HEK293 (cell line): ENCODE results near the gene LEMD1.

ENCODE experiments used
- CTCF ChIA-PET: fragments of 350-600 bp; formaldehyde crosslinking; extraction: SDS; loops from one replicate; lab custom pipeline; 2021; ENCODE audit warnings: antibody characterized with exemption; lab: Yijun Ruan, JAX
- POLR2A ChIA-PET: fragments of 300-600 bp; formaldehyde crosslinking; extraction: SDS; loops from one replicate; lab custom pipeline; 2020; ENCODE audit warnings: antibody characterized with exemption, inconsistent platforms; lab: Yijun Ruan, JAX
- H3K27ac ChIP-seq: fragments of 200-500 bp; sonication (Bioruptor generic); 2 replicates; pipeline ENCODE4 v1.5.1; 2014; ENCODE audit warnings: low read depth, low read length, control low read depth, inconsistent platforms; ENCODE audit errors: extremely low read depth
- H3K36me3 ChIP-seq, 2 experiments: fragments of 200-500 bp in 1 of 2; sonication (Bioruptor generic) in 1 of 2; 1 replicate in 1 of 2; 2 replicates in 1 of 2; pipeline ENCODE4 v1.5.1; 2014 to 2017; ENCODE audit warnings: inconsistent platforms in 2 of 2, low read length in 2 of 2; ENCODE audit not compliant: control insufficient read depth in 2 of 2, insufficient read depth in 1 of 2
- H3K4me1 ChIP-seq: fragments of 200-500 bp; sonication (Bioruptor generic); 2 replicates; pipeline ENCODE4 v1.5.1; 2014; ENCODE audit warnings: mild to moderate bottlenecking, low read length, inconsistent platforms; ENCODE audit not compliant: control insufficient read depth, insufficient read depth
- H3K4me3 ChIP-seq: 2 replicates; pipeline ENCODE4 v1.5.1; 2011; ENCODE audit warnings: low read depth, mild to moderate bottlenecking, control low read depth, low read length, moderate library complexity
- H3K9me3 ChIP-seq: fragments of 200-500 bp; sonication (Bioruptor generic); 2 replicates; pipeline ENCODE4 v1.5.1; 2014; ENCODE audit warnings: low read depth, low read length, inconsistent platforms; ENCODE audit not compliant: control insufficient read depth, insufficient read depth
- IKZF3 ChIP-seq: fragments of 450-650 bp; IDR thresholded peaks from 2 replicates; pipeline ENCODE4 v1.5.0; 2018; ENCODE audit warnings: missing biosample characterization, mild to moderate bottlenecking, missing genetic modification characterization, moderate library complexity
- KLF7 ChIP-seq: fragments of 450-650 bp; formaldehyde crosslinking; IDR thresholded peaks from 2 replicates; pipeline ENCODE4 v1.5.1; 2016; ENCODE audit warnings: missing biosample characterization, missing genetic modification characterization, borderline replicate concordance
- MYNN ChIP-seq: fragments of 450-650 bp; formaldehyde crosslinking; IDR thresholded peaks from 2 replicates; pipeline ENCODE4 v1.5.1; 2016; ENCODE audit warnings: missing biosample characterization, missing genetic modification characterization, borderline replicate concordance
- MZF1 ChIP-seq: fragments of 450-650 bp; formaldehyde crosslinking; IDR thresholded peaks from 2 replicates; pipeline ENCODE4 v1.5.1; 2017; ENCODE audit warnings: missing biosample characterization, missing genetic modification characterization, borderline replicate concordance
- WT1 ChIP-seq: fragments of 450-650 bp; formaldehyde crosslinking; IDR thresholded peaks from 2 replicates; pipeline ENCODE4 v1.5.1; 2016; ENCODE audit warnings: missing biosample characterization, missing genetic modification characterization
- ZBTB8A ChIP-seq: fragments of 450-650 bp; formaldehyde crosslinking; IDR thresholded peaks from 2 replicates; pipeline ENCODE4 v1.5.1; 2016; ENCODE audit warnings: missing biosample characterization, missing genetic modification characterization
- ZNF133 ChIP-seq: fragments of 450-650 bp; formaldehyde crosslinking; IDR thresholded peaks from 2 replicates; pipeline ENCODE4 v1.5.1; 2016; ENCODE audit warnings: missing biosample characterization, missing genetic modification characterization
- ZNF157 ChIP-seq: fragments of 450-650 bp; formaldehyde crosslinking; IDR thresholded peaks from 2 replicates; pipeline ENCODE4 v1.5.1; 2016; ENCODE audit warnings: missing biosample characterization, missing genetic modification characterization
- ZNF19 ChIP-seq: fragments of 450-650 bp; formaldehyde crosslinking; IDR thresholded peaks from 2 replicates; pipeline ENCODE4; 2016; ENCODE audit warnings: missing biosample characterization, missing genetic modification characterization, low read depth
- ZNF280C ChIP-seq: fragments of 450-650 bp; formaldehyde crosslinking; IDR thresholded peaks from 2 replicates; pipeline ENCODE4 v1.5.1; 2016; ENCODE audit warnings: missing biosample characterization, missing genetic modification characterization
- ZNF324 ChIP-seq: fragments of 450-650 bp; formaldehyde crosslinking; IDR thresholded peaks from 2 replicates; pipeline ENCODE4 v1.5.1; 2016; ENCODE audit warnings: missing biosample characterization, missing genetic modification characterization
- ZNF350 ChIP-seq: fragments of 450-650 bp; formaldehyde crosslinking; IDR thresholded peaks from 2 replicates; pipeline ENCODE4 v1.5.0; 2017; ENCODE audit warnings: missing biosample characterization, mild to moderate bottlenecking, missing genetic modification characterization
- ZNF560 ChIP-seq: fragments of 450-650 bp; formaldehyde crosslinking; IDR thresholded peaks from 2 replicates; pipeline ENCODE4 v1.5.1; 2017; ENCODE audit warnings: missing biosample characterization, missing genetic modification characterization, borderline replicate concordance
- ZNF624 ChIP-seq: fragments of 450-650 bp; formaldehyde crosslinking; IDR thresholded peaks from 2 replicates; pipeline ENCODE4 v1.5.1; 2017; ENCODE audit warnings: missing biosample characterization, missing genetic modification characterization
- ZNF645 ChIP-seq: fragments of 450-650 bp; formaldehyde crosslinking; IDR thresholded peaks from 2 replicates; pipeline ENCODE4; 2016; ENCODE audit warnings: missing biosample characterization, missing genetic modification characterization
- ZNF660 ChIP-seq: fragments of 450-650 bp; IDR thresholded peaks from 2 replicates; pipeline ENCODE4 v1.5.1; 2018; ENCODE audit warnings: missing biosample characterization, mild to moderate bottlenecking, missing genetic modification characterization
- ZNF664 ChIP-seq: fragments of 450-650 bp; formaldehyde crosslinking; IDR thresholded peaks from 2 replicates; pipeline ENCODE4 v1.5.1; 2016; ENCODE audit warnings: missing biosample characterization, missing genetic modification characterization
- ZNF792 ChIP-seq: fragments of 450-650 bp; formaldehyde crosslinking; IDR thresholded peaks from 2 replicates; pipeline ENCODE4 v1.5.1; 2016; ENCODE audit warnings: missing biosample characterization, missing genetic modification characterization
- ZSCAN5A ChIP-seq: fragments of 450-650 bp; formaldehyde crosslinking; IDR thresholded peaks from 2 replicates; pipeline ENCODE4 v1.5.1; 2016; ENCODE audit warnings: missing biosample characterization, missing genetic modification characterization
- TF ChIP-seq, protein P1 (sequence below): fragments of 450-650 bp; formaldehyde crosslinking; IDR thresholded peaks from 2 replicates; pipeline ENCODE4 v1.5.1; 2016; ENCODE audit warnings: missing biosample characterization, missing genetic modification characterization
- TF ChIP-seq, protein P2 (sequence below): fragments of 450-650 bp; formaldehyde crosslinking; IDR thresholded peaks from 2 replicates; pipeline ENCODE4 v1.5.1; 2017; ENCODE audit warnings: missing biosample characterization, missing genetic modification characterization

LEMD1 gene

DNA sequence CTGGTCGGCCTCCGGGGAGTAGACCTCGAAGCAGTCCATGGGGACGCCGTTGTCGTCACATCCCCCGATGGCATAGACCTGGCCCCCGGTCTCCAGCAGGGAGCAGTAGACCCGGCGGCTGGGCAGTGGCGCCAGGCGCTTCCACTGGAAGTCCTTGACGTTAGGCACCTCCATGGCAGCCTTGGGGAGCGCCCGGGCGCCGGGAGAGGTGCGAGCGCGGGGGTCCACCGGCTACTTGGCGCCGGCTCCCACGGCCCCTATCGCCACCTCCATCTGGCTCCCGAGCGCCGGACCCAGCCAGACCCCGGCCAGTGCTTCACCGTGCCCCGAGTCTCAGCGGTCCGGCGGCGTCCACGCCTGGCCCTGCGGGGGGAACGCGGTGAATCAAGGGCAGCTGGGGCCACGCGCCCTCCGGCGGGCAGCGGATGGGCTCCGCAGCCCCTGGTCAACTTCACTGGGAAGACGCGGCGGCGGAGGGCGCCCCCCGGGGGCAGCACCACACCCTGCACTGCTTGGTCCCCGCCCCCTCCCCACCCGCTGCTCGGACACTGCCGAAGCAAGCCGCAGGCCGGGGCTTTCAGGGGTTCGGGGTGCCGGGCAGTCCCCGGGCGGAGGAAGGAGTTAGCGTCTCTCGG is 78.3 kb downstream of the LEMD1 start:
- POLR2A ChIA-PET: no interaction called here
- TF ChIP-seq KLF7 (tag by site-specific recombination): no peak
- no peak for TF ChIP-seq ZNF350 (tag by site-specific recombination)
- TF ChIP-seq, protein P1, sequence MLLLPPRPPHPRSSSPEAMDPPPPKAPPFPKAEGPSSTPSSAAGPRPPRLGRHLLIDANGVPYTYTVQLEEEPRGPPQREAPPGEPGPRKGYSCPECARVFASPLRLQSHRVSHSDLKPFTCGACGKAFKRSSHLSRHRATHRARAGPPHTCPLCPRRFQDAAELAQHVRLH (tag by site-specific recombination): no peak
- no peak for TF ChIP-seq ZNF19 (tag by site-specific recombination)
- TF ChIP-seq, all 188 proteins: peak for 0
- H3K4me3 ChIP-seq: peak overlapping the region; percentile 45
- H3K36me3 ChIP-seq: no peaks in the 10 kb centered on the region
- H3K27ac ChIP-seq: no peak overlapping the region; the same call in 1 of the 2 replicates
- peaks cover 5% of the 10 kb centered on the region; the same call in 1 of the 2 replicates for H3K4me1 ChIP-seq
- no peaks in the 10 kb centered on the region for H3K9me3 ChIP-seq
- CTCF ChIA-PET: interaction anchor here (0.6 kb wide), 1 partner anchor 18 kb away, joined by 4 read pairs; no protein-coding TSS in a partner anchor

DNA sequence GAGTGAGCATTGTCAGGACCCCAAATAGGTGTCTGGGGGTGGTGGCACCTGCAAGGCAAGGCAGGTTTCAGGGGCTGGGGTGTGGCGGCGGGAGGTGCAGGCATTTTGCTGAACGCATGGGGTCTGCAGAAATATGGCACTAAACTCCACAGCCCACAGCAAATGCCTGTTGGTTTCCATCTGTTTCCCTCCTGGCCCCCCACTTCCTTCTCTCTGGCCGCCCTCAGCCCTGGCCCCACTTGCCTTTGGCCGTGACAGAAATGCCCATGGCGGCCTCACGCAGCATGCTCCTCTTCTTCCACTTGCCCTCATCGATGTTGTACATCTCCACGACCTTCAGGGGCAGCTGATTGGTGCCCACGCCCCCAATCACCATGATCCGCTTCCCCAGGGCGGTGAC is 78.9 kb downstream of the LEMD1 start:
- ChIA-PET POLR2A (no interaction called here), CTCF (interaction anchor here (0.6 to 1.0 kb wide), 2 partner anchors 17 to 18 kb away, joined by 3 to 4 read pairs; no protein-coding TSS in a partner anchor)
- Histone ChIP-seq H3K9me3 (no peaks in the 10 kb centered on the region), H3K36me3 (no peaks in the 10 kb centered on the region), H3K27ac (no peak overlapping the region), H3K4me3 (no peak overlapping the region), H3K4me1 (peaks cover 5% of the 10 kb centered on the region; the same call in 1 of the 2 replicates)
- no peak for TF ChIP-seq ZSCAN5A (tag by site-specific recombination)
- TF ChIP-seq ZNF157 (tag by site-specific recombination): no peak
- TF ChIP-seq ZNF624: no peak
- TF ChIP-seq MYNN (tag by site-specific recombination): no peak

DNA sequence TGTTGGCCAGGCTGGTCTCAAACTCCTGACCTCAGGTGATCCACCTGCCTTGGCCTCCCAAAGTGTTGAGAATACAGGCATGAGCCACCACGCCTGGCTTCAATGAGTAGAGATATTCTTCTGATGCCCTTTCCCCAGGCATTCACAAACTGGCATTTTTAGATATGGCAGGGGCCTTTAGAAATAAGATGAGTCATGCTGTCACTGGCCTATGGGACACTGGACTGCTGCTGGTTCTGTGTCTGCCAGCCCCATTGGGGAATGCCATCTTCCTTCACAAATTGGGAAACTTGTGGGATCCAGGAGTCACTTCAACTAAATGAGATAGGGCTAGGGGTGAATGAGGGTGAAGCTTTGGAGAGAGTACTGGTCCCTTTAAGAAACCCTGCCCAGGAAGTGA is 81.2 kb downstream of the LEMD1 start:
- Histone ChIP-seq H3K4me1 (peaks cover 7% of the 10 kb centered on the region; the same call in 1 of the 2 replicates), H3K9me3 (no peaks in the 10 kb centered on the region), H3K36me3 (no peaks in the 10 kb centered on the region), H3K4me3 (no peak overlapping the region), H3K27ac (no peak overlapping the region)
- ChIA-PET POLR2A (no interaction called here), CTCF (interaction anchor here (0.6 to 2.0 kb wide), 2 partner anchors 145 to 183 kb away, joined by 3 to 6 read pairs; no protein-coding TSS in a partner anchor)
- TF ChIP-seq ZNF664 (tag by site-specific recombination): 0 out of 2 replicates have a peak, but pooled peaks have one; percentile 32
- TF ChIP-seq ZBTB8A (tag by site-specific recombination): no peak
- TF ChIP-seq ZNF324 (tag by site-specific recombination): no peak

- peaks cover 6% of the 10 kb centered on the region; the same call in 1 of the 2 replicates for H3K4me1 ChIP-seq
- H3K27ac ChIP-seq: no peak overlapping the region
- ChIA-PET CTCF (interaction anchor here (0.6 to 6.0 kb wide), 7 partner anchors 14 to 184 kb away, joined by 3 to 80 read pairs (median 6); no protein-coding TSS in a partner anchor), POLR2A (no interaction called here)
- no peaks in the 10 kb centered on the region for H3K9me3 ChIP-seq
- no peak overlapping the region for H3K4me3 ChIP-seq
- H3K36me3 ChIP-seq: no peaks in the 10 kb centered on the region
- no peak for TF ChIP-seq ZNF560 (tag by site-specific recombination)
- no peak for TF ChIP-seq WT1
- TF ChIP-seq ZNF280C: no peak
- no peak for TF ChIP-seq IKZF3 (tag by site-specific recombination)
- TF ChIP-seq, protein P2, sequence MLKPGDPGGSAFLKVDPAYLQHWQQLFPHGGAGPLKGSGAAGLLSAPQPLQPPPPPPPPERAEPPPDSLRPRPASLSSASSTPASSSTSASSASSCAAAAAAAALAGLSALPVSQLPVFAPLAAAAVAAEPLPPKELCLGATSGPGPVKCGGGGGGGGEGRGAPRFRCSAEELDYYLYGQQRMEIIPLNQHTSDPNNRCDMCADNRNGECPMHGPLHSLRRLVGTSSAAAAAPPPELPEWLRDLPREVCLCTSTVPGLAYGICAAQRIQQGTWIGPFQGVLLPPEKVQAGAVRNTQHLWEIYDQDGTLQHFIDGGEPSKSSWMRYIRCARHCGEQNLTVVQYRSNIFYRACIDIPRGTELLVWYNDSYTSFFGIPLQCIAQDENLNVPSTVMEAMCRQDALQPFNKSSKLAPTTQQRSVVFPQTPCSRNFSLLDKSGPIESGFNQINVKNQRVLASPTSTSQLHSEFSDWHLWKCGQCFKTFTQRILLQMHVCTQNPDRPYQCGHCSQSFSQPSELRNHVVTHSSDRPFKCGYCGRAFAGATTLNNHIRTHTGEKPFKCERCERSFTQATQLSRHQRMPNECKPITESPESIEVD (tag by site-specific recombination): no peak
- no peak for TF ChIP-seq ZNF645 (tag by site-specific recombination)
- no peak for TF ChIP-seq ZNF660 (tag by site-specific recombination)
- no peak for TF ChIP-seq ZNF133 (tag by site-specific recombination)
- no peak for TF ChIP-seq ZNF792 (tag by site-specific recombination)
- TF ChIP-seq MZF1 (tag by site-specific recombination): no peak
These were observed 82.1 kb downstream of the LEMD1 start for GRCh38 chr1:205339717-205340116.
